ENCODE results near the gene SAMD7. TPM values are rescaled to one million over a fixed set of nuclear protein-coding genes. Genes with fewer than 3 reads are reported as not detected.

SAMD7 gene
- total RNA-seq, 2 experiments from 2014 or later, result not detected

DNA sequence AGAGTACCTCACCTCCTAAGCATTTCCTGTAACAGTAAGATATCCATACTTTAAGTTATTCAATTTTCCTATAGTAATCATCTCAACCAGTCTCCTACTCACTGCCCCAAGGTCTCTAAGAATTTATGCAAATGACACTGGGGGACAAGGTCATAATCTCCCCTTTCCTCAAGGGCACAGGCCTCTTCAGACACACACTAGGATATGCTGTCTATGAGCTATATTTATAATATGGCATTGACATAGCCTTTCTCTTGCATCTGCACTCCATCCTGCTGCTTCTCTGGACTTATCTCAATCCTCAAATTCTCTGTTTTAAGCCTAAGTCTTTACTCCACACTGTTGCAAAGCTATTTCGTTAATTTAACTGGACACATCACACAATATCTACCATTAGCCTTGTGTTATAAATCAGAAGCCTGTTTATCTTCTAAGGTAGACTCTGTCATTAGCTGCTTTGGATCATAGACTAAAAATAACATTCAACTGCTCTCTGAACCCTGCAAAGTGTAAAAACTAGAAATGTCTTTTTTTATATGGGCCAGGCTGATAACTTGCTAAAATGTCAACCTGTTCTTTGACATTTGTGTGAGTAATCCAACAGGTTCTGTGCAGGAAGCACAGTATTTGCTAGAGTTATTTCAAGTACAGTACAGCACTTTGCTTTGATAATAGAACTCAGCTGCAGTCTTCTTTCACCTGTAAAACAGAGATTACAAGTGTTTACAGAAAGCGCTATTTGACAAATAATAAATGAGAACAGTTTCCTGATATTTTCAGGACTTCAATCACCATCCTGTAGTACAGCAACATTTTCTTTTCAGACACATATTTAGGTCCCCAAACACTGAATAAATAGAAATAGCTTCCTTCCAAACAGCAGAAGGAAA lies 37.4 kb downstream of the SAMD7 start:
- H3K36me3 ChIP-seq (ENCODE audit: insufficient read depth, low read length), result no peaks in the 10 kb centered on the region
- ChIA-PET POLR2A (interaction anchor here (0.6 kb wide), 1 partner anchor 8 kb away, joined by 5 read pairs; no protein-coding TSS in a partner anchor), CTCF (no interaction called here)
- Mint-ChIP-seq H3K27me3 (peaks cover 4% of the 10 kb centered on the region), H3K9me3 (no peaks in the 10 kb centered on the region), H3K36me3 (ENCODE audit: low read depth) (no peaks in the 10 kb centered on the region), H3K4me1 (ENCODE audit: low read depth) (peaks cover 8% of the 10 kb centered on the region), H3K4me3 (no peak overlapping the region), H3K27ac (no peak overlapping the region)
- H3K27me3 ChIP-seq (ENCODE audit: control insufficient read depth in 1 of 2, insufficient read depth in 2 of 2, low read length in 2 of 2), result no peaks in the 10 kb centered on the region
- intact Hi-C loops (cut with DNase I, micrococcal nuclease), result no loop called here
- no peak for DNase-seq
- no peak overlapping the region for H3K27ac ChIP-seq (ENCODE audit: low read depth in 1 of 2, low read length in 2 of 2)
- no peak for ATAC-seq (ENCODE audit: poor library complexity)
- no peak overlapping the region for H3K4me3 ChIP-seq (ENCODE audit: low read length)
- TF ChIP-seq, protein P1, sequence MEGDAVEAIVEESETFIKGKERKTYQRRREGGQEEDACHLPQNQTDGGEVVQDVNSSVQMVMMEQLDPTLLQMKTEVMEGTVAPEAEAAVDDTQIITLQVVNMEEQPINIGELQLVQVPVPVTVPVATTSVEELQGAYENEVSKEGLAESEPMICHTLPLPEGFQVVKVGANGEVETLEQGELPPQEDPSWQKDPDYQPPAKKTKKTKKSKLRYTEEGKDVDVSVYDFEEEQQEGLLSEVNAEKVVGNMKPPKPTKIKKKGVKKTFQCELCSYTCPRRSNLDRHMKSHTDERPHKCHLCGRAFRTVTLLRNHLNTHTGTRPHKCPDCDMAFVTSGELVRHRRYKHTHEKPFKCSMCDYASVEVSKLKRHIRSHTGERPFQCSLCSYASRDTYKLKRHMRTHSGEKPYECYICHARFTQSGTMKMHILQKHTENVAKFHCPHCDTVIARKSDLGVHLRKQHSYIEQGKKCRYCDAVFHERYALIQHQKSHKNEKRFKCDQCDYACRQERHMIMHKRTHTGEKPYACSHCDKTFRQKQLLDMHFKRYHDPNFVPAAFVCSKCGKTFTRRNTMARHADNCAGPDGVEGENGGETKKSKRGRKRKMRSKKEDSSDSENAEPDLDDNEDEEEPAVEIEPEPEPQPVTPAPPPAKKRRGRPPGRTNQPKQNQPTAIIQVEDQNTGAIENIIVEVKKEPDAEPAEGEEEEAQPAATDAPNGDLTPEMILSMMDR (IDR thresholded peaks at IDR 0.05), result no peak
- H3K9me3 ChIP-seq (ENCODE audit: control insufficient read depth in 1 of 2, insufficient read depth in 1 of 2, low read length in 2 of 2), result no peaks in the 10 kb centered on the region
- H3K4me1 ChIP-seq (ENCODE audit: insufficient read depth, low read length), result peaks cover 3% of the 10 kb centered on the region

DNA sequence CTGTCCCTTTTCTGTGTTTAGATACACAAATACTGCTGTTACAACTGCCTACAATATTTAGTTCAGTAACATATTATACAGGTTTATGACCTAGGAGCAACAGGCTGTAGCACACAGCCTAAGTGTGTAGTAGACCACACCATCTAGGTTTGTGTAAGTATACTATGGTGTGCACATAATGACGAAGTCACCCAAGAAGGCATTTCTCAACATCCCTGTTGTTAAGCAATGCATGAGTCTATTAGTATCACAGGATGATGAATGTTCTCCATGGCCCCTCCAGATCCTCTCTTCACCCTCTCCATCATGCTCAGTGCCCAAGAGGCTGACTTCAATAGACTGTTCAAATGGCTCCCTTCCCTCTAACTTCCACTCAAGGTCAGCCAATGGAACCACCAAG lies 40.7 kb downstream of the SAMD7 start:
- intact Hi-C loops (cut with DNase I, micrococcal nuclease), result no loop called here
- Mint-ChIP-seq H3K27ac (no peak overlapping the region), H3K9me3 (no peaks in the 10 kb centered on the region), H3K4me1 (ENCODE audit: low read depth) (no peaks in the 10 kb centered on the region), H3K27me3 (peaks cover 13% of the 10 kb centered on the region), H3K4me3 (no peak overlapping the region), H3K36me3 (ENCODE audit: low read depth) (no peaks in the 10 kb centered on the region)
- Histone ChIP-seq H3K27me3 (ENCODE audit: control insufficient read depth in 1 of 2, insufficient read depth in 2 of 2, low read length in 2 of 2) (peaks cover 0 to 6% of the 10 kb centered on the region in 2 experiments), H3K36me3 (ENCODE audit: insufficient read depth, low read length) (no peaks in the 10 kb centered on the region), H3K9me3 (ENCODE audit: control insufficient read depth in 1 of 2, insufficient read depth in 1 of 2, low read length in 2 of 2) (no peaks in the 10 kb centered on the region), H3K27ac (ENCODE audit: low read depth in 1 of 2, low read length in 2 of 2) (no peak overlapping the region), H3K4me1 (ENCODE audit: insufficient read depth, low read length) (no peaks in the 10 kb centered on the region), H3K4me3 (ENCODE audit: low read length) (no peak overlapping the region)
- DNase-seq (peak in 2 of 14 experiments; percentile 45 to 62), ATAC-seq (ENCODE audit: poor library complexity) (no peak)
- TF ChIP-seq, protein P1 (IDR thresholded peaks at IDR 0.05), result no peak
- ChIA-PET CTCF (no interaction called here), POLR2A (no interaction called here)

DNA sequence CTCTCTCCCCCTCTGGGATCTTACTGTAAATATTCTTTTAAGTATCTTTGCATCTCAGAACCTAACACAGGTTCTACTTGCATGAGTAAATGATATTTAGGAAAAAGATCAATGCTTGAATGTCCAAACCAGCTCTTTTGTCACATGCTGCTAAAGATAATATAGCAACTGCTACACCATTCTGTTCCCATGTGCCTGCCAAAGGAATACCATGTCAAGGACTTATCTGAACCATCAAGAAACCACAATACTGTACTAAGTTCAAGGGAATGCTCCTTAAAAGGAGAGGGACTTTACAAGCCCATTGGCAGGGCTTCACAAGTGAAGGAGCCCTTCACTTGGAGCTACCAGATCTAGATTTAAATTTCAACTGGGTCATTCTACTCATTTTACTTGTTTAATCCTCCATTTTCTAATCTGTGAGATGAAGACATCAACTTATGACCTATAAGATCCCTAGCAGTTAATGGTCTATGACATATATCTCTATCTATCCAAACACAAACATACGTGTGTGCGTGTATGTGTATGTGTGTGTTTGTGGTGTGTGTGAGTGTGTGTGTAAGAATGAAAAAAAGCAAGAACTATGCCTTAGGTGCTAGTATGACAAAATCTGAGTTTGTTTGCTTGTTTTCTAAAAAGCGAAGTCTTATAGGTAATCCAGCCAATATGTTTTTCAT lies 42.2 kb downstream of the SAMD7 start:
- intact Hi-C loops (cut with DNase I, micrococcal nuclease), result no loop called here
- no peak overlapping the region for H3K27ac Mint-ChIP-seq
- H3K27ac ChIP-seq (ENCODE audit: low read depth in 1 of 2, low read length in 2 of 2), result no peak overlapping the region
- peaks cover 14% of the 10 kb centered on the region for H3K27me3 Mint-ChIP-seq
- H3K27me3 ChIP-seq (ENCODE audit: control insufficient read depth in 1 of 2, insufficient read depth in 2 of 2, low read length in 2 of 2), result peaks cover 0 to 6% of the 10 kb centered on the region in 2 experiments
- H3K9me3 ChIP-seq (ENCODE audit: control insufficient read depth in 1 of 2, insufficient read depth in 1 of 2, low read length in 2 of 2), result no peaks in the 10 kb centered on the region
- H3K4me3 Mint-ChIP-seq, result no peak overlapping the region
- no peaks in the 10 kb centered on the region for H3K36me3 Mint-ChIP-seq (ENCODE audit: low read depth)
- POLR2A ChIA-PET, result interaction anchor here (2.8 kb wide), 1 partner anchor 13 kb away, joined by 10 read pairs; the partner anchor contains the start of gene SEC62
- ATAC-seq (ENCODE audit: poor library complexity) (no peak), DNase-seq (no peak)
- no peak overlapping the region for H3K4me3 ChIP-seq (ENCODE audit: low read length)
- TF ChIP-seq, protein P1 (IDR thresholded peaks at IDR 0.05), result no peak
- H3K4me1 ChIP-seq (ENCODE audit: insufficient read depth, low read length), result no peaks in the 10 kb centered on the region
- no peaks in the 10 kb centered on the region for H3K36me3 ChIP-seq (ENCODE audit: insufficient read depth, low read length)
- no peaks in the 10 kb centered on the region for H3K9me3 Mint-ChIP-seq
- H3K4me1 Mint-ChIP-seq (ENCODE audit: low read depth), result no peaks in the 10 kb centered on the region
- CTCF ChIA-PET, result no interaction called here

Data from CD4-positive, alpha-beta T cell (primary cell).